Stimulated activated CD4-positive, alpha-beta T cell treated with anti-CD3 and anti-CD28 coated beads, Interleukin-4, amount 100 ng/mL, for 4 hours (primary cell): ENCODE results near the gene EIF4E3.
A peak's percentile ranks its signal among the peaks of the same experiment; 100 is the strongest.

Experiments
- DNase-seq, 2 experiments: peaks; one replicate each; pipeline ENCODE4 v3.0.0-alpha.2; 2020

EIF4E3 gene

GRCh38 chr3:71722693-71723092 lies 2.5 kb downstream of the EIF4E3 start:
- no peak for DNase-seq

GRCh38 chr3:71721651-71722157 lies 3.5 kb downstream of the EIF4E3 start:
- peak in 1 of 2 experiments; percentile 44 for DNase-seq

GRCh38 chr3:71721002-71721401 lies 4.2 kb downstream of the EIF4E3 start:
- DNase-seq, result no peak

GRCh38 chr3:71718072-71718471 lies 7.1 kb downstream of the EIF4E3 start:
- peak in 1 of 2 experiments; percentile 27 for DNase-seq

- no peak for DNase-seq
These were observed 10.6 kb downstream of the EIF4E3 start for GRCh38 chr3:71714595-71714994.

- DNase-seq, result no peak
These were observed 12.2 kb downstream of the EIF4E3 start for GRCh38 chr3:71713041-71713440.

GRCh38 chr3:71710906-71711494 lies 14.2 kb downstream of the EIF4E3 start:
- no peak for DNase-seq

GRCh38 chr3:71709908-71710511 lies 15.2 kb downstream of the EIF4E3 start:
- DNase-seq, result no peak

- DNase-seq, result no peak
These were observed 16.6 kb downstream of the EIF4E3 start for GRCh38 chr3:71708476-71709105.

- no peak for DNase-seq
These were observed 17.6 kb downstream of the EIF4E3 start for GRCh38 chr3:71707595-71707994.

- DNase-seq, result no peak
These were observed 19.5 kb downstream of the EIF4E3 start for GRCh38 chr3:71705681-71706080.

GRCh38 chr3:71704915-71705314 lies 20.3 kb downstream of the EIF4E3 start:
- DNase-seq, result no peak

- DNase-seq, result no peak
These were observed 21.4 kb downstream of the EIF4E3 start for GRCh38 chr3:71703797-71704196.

GRCh38 chr3:71702131-71703024 lies 22.8 kb downstream of the EIF4E3 start:
- DNase-seq, result peak in 1 of 2 experiments; percentile 33

- no peak for DNase-seq
These were observed 23.9 kb downstream of the EIF4E3 start for GRCh38 chr3:71701251-71701762.

- DNase-seq, result no peak
These were observed 30.2 kb downstream of the EIF4E3 start for GRCh38 chr3:71695000-71695482.

GRCh38 chr3:71694358-71694999 lies 30.7 kb downstream of the EIF4E3 start:
- no peak for DNase-seq

- no peak for DNase-seq
These were observed 31.6 kb downstream of the EIF4E3 start for GRCh38 chr3:71693641-71694040.

GRCh38 chr3:71692139-71692538 lies 33.1 kb downstream of the EIF4E3 start:
- no peak for DNase-seq

- DNase-seq, result no peak
These were observed 34.8 kb downstream of the EIF4E3 start for GRCh38 chr3:71690341-71690841.

GRCh38 chr3:71689291-71689690 lies 35.9 kb downstream of the EIF4E3 start:
- no peak for DNase-seq

- no peak for DNase-seq
These were observed 37.1 kb downstream of the EIF4E3 start for GRCh38 chr3:71688121-71688520.
